Esophagus (tissue), 2 donors: Measurements from ENCODE around the gene WDR64. TPM values are rescaled to one million over a fixed set of nuclear protein-coding genes. Genes with fewer than 3 reads are reported as not detected.

Experiments
- H3K27ac ChIP-seq, 2 donors: one replicate each; pipeline ENCODE4 v1.5.1; 2013; ENCODE audit warnings: low read depth in 2 of 2, mild to moderate bottlenecking in 2 of 2, inconsistent platforms in 1 of 2, low read length in 1 of 2, moderate library complexity in 1 of 2
- H3K27me3 ChIP-seq, 2 donors: one replicate each; pipeline ENCODE4 v1.6.1; 2013; ENCODE audit warnings: low read length in 2 of 2, control low read depth in 1 of 2, mild to moderate bottlenecking in 1 of 2; ENCODE audit not compliant: insufficient read depth in 2 of 2, control insufficient read depth in 1 of 2
- H3K36me3 ChIP-seq, 2 donors: one replicate each; pipeline ENCODE4 v1.6.1; 2013; ENCODE audit warnings: low read length in 1 of 2; ENCODE audit not compliant: control insufficient read depth in 2 of 2, insufficient read depth in 2 of 2
- H3K4me1 ChIP-seq, 2 donors: one replicate each; pipeline ENCODE4 v1.6.1; 2013; ENCODE audit warnings: low read length in 1 of 2; ENCODE audit not compliant: control insufficient read depth in 2 of 2, insufficient read depth in 2 of 2
- H3K4me3 ChIP-seq, 2 donors: one replicate each; pipeline ENCODE4 v1.5.1; 2013; ENCODE audit warnings: low read length in 2 of 2, mild to moderate bottlenecking in 2 of 2, low read depth in 1 of 2, moderate library complexity in 1 of 2
- H3K9me3 ChIP-seq, 2 donors: one replicate each; pipeline ENCODE4 v1.6.1; 2013; ENCODE audit warnings: mild to moderate bottlenecking in 2 of 2, low read depth in 1 of 2, low read length in 1 of 2, moderate library complexity in 1 of 2; ENCODE audit not compliant: control insufficient read depth in 2 of 2, insufficient read depth in 1 of 2
- WGBS, 2 donors: extraction: QIAGEN DNeasy Blood & Tissue Kit; methylation state at CpG; one replicate each; pipeline ENCODE4 v1.1.7; 2013; 5-methylcytosine and 5-hydroxymethylcytosine counted together
- polyA plus RNA-seq, 2 donors: library from polyadenylated mRNA; stranded (reverse); fragments of 200-250 nt; gene quantifications; one replicate each; pipeline ENCODE4 v1.2.3, GENCODE V29; 2013
- donor health status: healthy with polysubstance abuse.
- donor health status: Bipolar disorder and iron deficiency.

Gene WDR64
- polyA plus RNA-seq, 2 donors: not detected

- 20 to 23% methylated on average over 1 of the region's 1 CpG for WGBS, 2 donors
- no peaks in the 10 kb centered on the region for H3K4me1 ChIP-seq
- H3K27ac ChIP-seq: no peak overlapping the region
- H3K27me3 ChIP-seq: no peaks in the 10 kb centered on the region
- no peaks in the 10 kb centered on the region for H3K9me3 ChIP-seq
- H3K36me3 ChIP-seq: no peaks in the 10 kb centered on the region
- no peak overlapping the region for H3K4me3 ChIP-seq
Observed at GRCh38 chr1:241770115-241770514, 118.0 kb downstream of the WDR64 start.

- Histone ChIP-seq H3K27ac (no peak overlapping the region), H3K36me3 (no peaks in the 10 kb centered on the region), H3K4me3 (no peak overlapping the region), H3K27me3 (no peaks in the 10 kb centered on the region), H3K4me1 (no peaks in the 10 kb centered on the region), H3K9me3 (no peaks in the 10 kb centered on the region)
- WGBS, 2 donors: 84 to 86% methylated on average over 2 of the region's 2 CpGs
Observed at GRCh38 chr1:241771117-241771516, 119.0 kb downstream of the WDR64 start.

- H3K4me1 ChIP-seq: no peaks in the 10 kb centered on the region
- no peak overlapping the region for H3K4me3 ChIP-seq
- WGBS, 2 donors: 95 to 97% methylated on average over 4 of the region's 4 CpGs
- H3K27ac ChIP-seq: no peak overlapping the region
- H3K36me3 ChIP-seq: no peaks in the 10 kb centered on the region
- H3K9me3 ChIP-seq: no peaks in the 10 kb centered on the region
- no peaks in the 10 kb centered on the region for H3K27me3 ChIP-seq
Observed at GRCh38 chr1:241772932-241773500, 120.9 kb downstream of the WDR64 start.

GRCh38 chr1:241773991-241774390 is 121.9 kb downstream of the WDR64 start:
- no peaks in the 10 kb centered on the region for H3K4me1 ChIP-seq
- WGBS, 2 donors: 41 to 47% methylated on average over 4 of the region's 4 CpGs
- no peaks in the 10 kb centered on the region for H3K9me3 ChIP-seq
- no peak overlapping the region for H3K4me3 ChIP-seq
- H3K27ac ChIP-seq: no peak overlapping the region
- H3K36me3 ChIP-seq: no peaks in the 10 kb centered on the region
- H3K27me3 ChIP-seq: no peaks in the 10 kb centered on the region

- WGBS, 2 donors: 56 to 84% methylated on average over 2 of the region's 2 CpGs
- Histone ChIP-seq H3K27ac (no peak overlapping the region), H3K4me3 (no peak overlapping the region), H3K9me3 (no peaks in the 10 kb centered on the region), H3K4me1 (no peaks in the 10 kb centered on the region), H3K36me3 (no peaks in the 10 kb centered on the region), H3K27me3 (no peaks in the 10 kb centered on the region)
Observed at GRCh38 chr1:241775021-241775420, 122.9 kb downstream of the WDR64 start.

DNA sequence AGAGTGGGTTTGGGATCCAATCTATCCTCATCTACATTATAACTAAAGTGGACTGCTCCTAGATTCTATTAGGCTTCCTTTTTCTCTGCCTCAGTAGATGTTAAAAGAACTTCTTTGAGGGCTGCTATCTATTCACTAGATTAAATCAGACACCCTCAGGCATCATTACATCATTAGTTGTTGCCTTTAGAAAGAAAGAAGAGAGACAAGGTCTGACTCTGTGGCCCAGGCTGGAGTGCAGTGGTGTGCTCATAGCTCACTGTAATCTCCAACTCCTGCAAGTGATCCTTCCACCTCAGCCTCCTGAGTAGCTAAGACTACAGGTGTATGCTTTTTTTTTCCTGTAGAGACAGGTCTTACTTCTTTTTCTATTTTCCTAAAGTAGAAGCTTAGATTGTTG is 124.8 kb downstream of the WDR64 start:
- Histone ChIP-seq H3K4me3 (no peak overlapping the region), H3K27ac (no peak overlapping the region), H3K36me3 (no peaks in the 10 kb centered on the region), H3K27me3 (no peaks in the 10 kb centered on the region), H3K4me1 (no peaks in the 10 kb centered on the region), H3K9me3 (no peaks in the 10 kb centered on the region)

DNA sequence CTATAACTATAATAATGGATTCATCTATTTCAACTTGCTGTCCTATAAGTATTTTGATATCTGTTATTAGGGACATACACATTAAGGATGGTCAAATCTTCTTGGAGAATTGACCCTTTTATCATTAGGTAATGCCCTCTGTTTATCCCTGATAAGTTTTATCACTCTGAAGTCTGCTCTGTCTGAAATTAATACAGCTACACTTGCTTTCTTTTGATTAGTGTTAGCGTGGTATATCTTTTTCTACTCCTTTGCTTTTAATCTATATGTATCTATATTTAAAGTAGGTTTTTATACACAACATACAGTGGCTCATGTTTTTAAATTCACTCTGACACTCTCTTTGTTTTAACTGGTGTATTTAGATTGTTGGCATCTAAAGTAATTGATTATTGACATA is 126.0 kb downstream of the WDR64 start:
- 91 to 94% methylated on average over 1 of the region's 1 CpG for WGBS, 2 donors
- no peaks in the 10 kb centered on the region for H3K27me3 ChIP-seq
- H3K4me1 ChIP-seq: no peaks in the 10 kb centered on the region
- H3K36me3 ChIP-seq: no peaks in the 10 kb centered on the region
- H3K27ac ChIP-seq: no peak overlapping the region
- no peak overlapping the region for H3K4me3 ChIP-seq
- no peaks in the 10 kb centered on the region for H3K9me3 ChIP-seq

DNA sequence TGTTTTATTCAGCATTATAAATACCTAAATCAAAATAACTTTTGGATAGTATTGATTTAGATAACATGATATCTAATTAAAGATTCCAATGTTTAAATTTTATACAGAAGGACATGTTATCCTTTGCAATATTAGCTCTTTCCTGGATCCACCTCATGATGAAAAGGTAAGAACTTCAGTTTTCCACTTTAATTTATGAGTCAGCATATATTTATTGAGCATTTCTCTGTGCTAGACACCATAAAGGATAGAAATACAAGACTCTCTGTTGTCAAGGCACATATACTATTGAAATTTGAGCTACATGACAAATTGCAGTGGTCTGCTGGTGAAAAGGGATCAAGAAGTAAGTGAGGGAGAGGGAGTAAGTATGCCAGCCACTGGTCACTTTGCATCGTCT is 127.8 kb downstream of the WDR64 start:
- Histone ChIP-seq H3K27ac (no peak overlapping the region), H3K9me3 (no peaks in the 10 kb centered on the region), H3K4me1 (no peaks in the 10 kb centered on the region), H3K27me3 (no peaks in the 10 kb centered on the region), H3K4me3 (no peak overlapping the region), H3K36me3 (no peaks in the 10 kb centered on the region)
- WGBS, 2 donors: 82 to 96% methylated on average over 1 of the region's 1 CpG

- Histone ChIP-seq H3K36me3 (no peaks in the 10 kb centered on the region), H3K4me3 (no peak overlapping the region), H3K9me3 (no peaks in the 10 kb centered on the region), H3K4me1 (no peaks in the 10 kb centered on the region), H3K27ac (no peak overlapping the region), H3K27me3 (no peaks in the 10 kb centered on the region)
- WGBS, 2 donors: 31 to 36% methylated on average over 4 of the region's 4 CpGs
Observed at GRCh38 chr1:241782396-241782795, 130.3 kb downstream of the WDR64 start.

GRCh38 chr1:241787691-241788090 is 135.6 kb downstream of the WDR64 start:
- H3K36me3 ChIP-seq: no peaks in the 10 kb centered on the region
- 77 to 92% methylated on average over 4 of the region's 4 CpGs for WGBS, 2 donors
- no peak overlapping the region for H3K4me3 ChIP-seq

More at GRCh38 chr1:241787691-241788090, 135.6 kb downstream of the WDR64 start:
- Histone ChIP-seq H3K9me3 (no peaks in the 10 kb centered on the region), H3K27ac (no peak overlapping the region), H3K27me3 (no peaks in the 10 kb centered on the region), H3K4me1 (no peaks in the 10 kb centered on the region)
